Stimulated activated CD4-positive, alpha-beta T cell treated with anti-CD3 and anti-CD28 coated beads, Interleukin-15, amount 100 ng/mL, for 24 hours (primary cell): Measurements from ENCODE around the gene MYO1C.
"Not testable (repeated sequence)": the region's sequence is repeated elsewhere in the genome, so short reads cannot be mapped to it uniquely, and the experiment has no call there.

Experiments
- DNase-seq: peaks from one replicate; pipeline ENCODE4 v3.0.0-alpha.2; 2020

The MYO1C gene

GRCh38 chr17:1455797-1456599 lies 36.5 kb downstream of the MYO1C start, which contains the start of gene CRK:
Gene CRK, minus strand, starts transcription at chr17:1456232. Its CDS starts 115 bp downstream, at chr17:1456117.
- DNase-seq: peak; percentile 98

GRCh38 chr17:1455291-1455796 lies 37.1 kb downstream of the MYO1C start:
- peak; percentile 62 for DNase-seq

- DNase-seq: no peak
Observed at GRCh38 chr17:1454541-1454940, 37.9 kb downstream of the MYO1C start.

GRCh38 chr17:1453694-1454093 lies 38.8 kb downstream of the MYO1C start:
- not testable (repeated sequence) for DNase-seq

GRCh38 chr17:1452836-1453235 lies 39.6 kb downstream of the MYO1C start:
- no peak for DNase-seq

GRCh38 chr17:1450261-1450660 lies 42.2 kb downstream of the MYO1C start:
- DNase-seq: not testable (repeated sequence)

GRCh38 chr17:1449412-1449967 lies 43.0 kb downstream of the MYO1C start:
- no peak for DNase-seq

GRCh38 chr17:1447052-1447451 lies 45.4 kb downstream of the MYO1C start:
- no peak for DNase-seq

- no peak for DNase-seq
Observed at GRCh38 chr17:1446201-1446600, 46.3 kb downstream of the MYO1C start.

- DNase-seq: not testable (repeated sequence)
Observed at GRCh38 chr17:1445695-1446094, 46.8 kb downstream of the MYO1C start.

GRCh38 chr17:1442721-1443120 lies 49.8 kb downstream of the MYO1C start:
- not testable (repeated sequence) for DNase-seq

GRCh38 chr17:1442187-1442586 lies 50.3 kb downstream of the MYO1C start:
- DNase-seq: no peak

- no peak for DNase-seq
Observed at GRCh38 chr17:1440921-1441320, 51.6 kb downstream of the MYO1C start.

- no peak for DNase-seq
Observed at GRCh38 chr17:1438593-1439083, 53.8 kb downstream of the MYO1C start.

- no peak for DNase-seq
Observed at GRCh38 chr17:1435326-1435725, 57.2 kb downstream of the MYO1C start.

- no peak for DNase-seq
Observed at GRCh38 chr17:1434150-1434549, 58.3 kb downstream of the MYO1C start.

- DNase-seq: no peak
Observed at GRCh38 chr17:1431631-1432104, 60.8 kb downstream of the MYO1C start.

- DNase-seq: no peak
Observed at GRCh38 chr17:1423456-1424135, 68.9 kb downstream of the MYO1C start.

GRCh38 chr17:1422885-1423284 lies 69.6 kb downstream of the MYO1C start:
- peak; percentile 42 for DNase-seq

- no peak for DNase-seq
Observed at GRCh38 chr17:1421470-1421869, 71.0 kb downstream of the MYO1C start.

- no peak for DNase-seq
Observed at GRCh38 chr17:1420981-1421380, 71.5 kb downstream of the MYO1C start.

- no peak for DNase-seq
Observed at GRCh38 chr17:1420163-1420562, 72.3 kb downstream of the MYO1C start.

- not testable (repeated sequence) for DNase-seq
Observed at GRCh38 chr17:1418476-1418875, 74.0 kb downstream of the MYO1C start.
